K562 (cell line): Measurements from ENCODE around the gene CASP2. TPM values are rescaled to one million over a fixed set of nuclear protein-coding genes. Genes with fewer than 3 reads are reported as not detected.

Experiments
- CCAR2 ChIP-seq: fragments of 200-400 bp; formaldehyde crosslinking; IDR thresholded peaks from 2 replicates; pipeline ENCODE4 v1.6.1; 2017; ENCODE audit warnings: mild to moderate bottlenecking, low read depth, low read length
- CHCHD3 ChIP-seq: fragments of 250-450 bp; sonication (Bioruptor Pico); IDR thresholded peaks from 2 replicates; pipeline ENCODE4 v2.1.2; 2022; ENCODE audit warnings: mild to moderate bottlenecking
- DPF2 ChIP-seq: fragments of 450-650 bp; IDR thresholded peaks from 2 replicates; pipeline ENCODE4 v1.6.1; 2016
- FOXA1 ChIP-seq: fragments of 450-650 bp; IDR thresholded peaks from 2 replicates; pipeline ENCODE4 v1.6.1; 2016; ENCODE audit warnings: mild to moderate bottlenecking, borderline replicate concordance
- FOXK1 ChIP-seq: sonication (generic); formaldehyde crosslinking; IDR thresholded peaks from 2 replicates; pipeline ENCODE4 v1.8.0; 2022; ENCODE audit warnings: missing genetic modification reagents, mild to moderate bottlenecking, borderline replicate concordance
- HDGF ChIP-seq: fragments of 450-650 bp; IDR thresholded peaks from 2 replicates; pipeline ENCODE4 v1.6.1; 2016
- KDM5B ChIP-seq: fragments of 200-600 bp; sonication (generic); IDR thresholded peaks from 2 replicates; pipeline ENCODE4 v1.6.1; 2012; ENCODE audit warnings: low read depth, mild to moderate bottlenecking, moderate library complexity, low read length, control low read depth, inconsistent platforms; ENCODE audit not compliant: insufficient replicate concordance
- KLF10 ChIP-seq: fragments of 250-450 bp; sonication (Bioruptor Pico); IDR thresholded peaks from 2 replicates; pipeline ENCODE4 v1.6.1; 2021; ENCODE audit warnings: matching md5 sums
- LCOR ChIP-seq: sonication (generic); formaldehyde crosslinking; IDR thresholded peaks from 2 replicates; pipeline ENCODE4 v1.8.0; 2022; ENCODE audit warnings: mild to moderate bottlenecking, missing genetic modification reagents
- NCOA2 ChIP-seq, 2 experiments: fragments of 450-650 bp; IDR thresholded peaks; 2 replicates each; pipeline ENCODE4 v1.6.1; 2018; ENCODE audit warnings: mild to moderate bottlenecking in 2 of 2, moderate library complexity in 1 of 2; ENCODE audit not compliant: partially characterized antibody in 2 of 2
- NCOA4 ChIP-seq: fragments of 450-650 bp; IDR thresholded peaks from 2 replicates; pipeline ENCODE4 v1.6.1; 2018; ENCODE audit warnings: mild to moderate bottlenecking; ENCODE audit not compliant: partially characterized antibody
- NONO ChIP-seq, 2 experiments: fragments of 200-400 bp in 1 of 2; fragments of 450-650 bp in 1 of 2; formaldehyde crosslinking in 1 of 2; IDR thresholded peaks; 2 replicates each; pipeline ENCODE4 v1.6.1; 2017; ENCODE audit warnings: low read depth in 2 of 2, mild to moderate bottlenecking in 2 of 2, moderate library complexity in 2 of 2, low read length in 1 of 2
- RAD21 ChIP-seq, 2 experiments: fragments of 250-450 bp in 1 of 2; fragments of 450-650 bp in 1 of 2; sonication (Bioruptor Pico) in 1 of 2; formaldehyde crosslinking in 1 of 2; IDR thresholded peaks in 1 of 2; conservative IDR thresholded peaks in 1 of 2; 2 replicates each; pipeline versions ENCODE4 v1.4.0 to v1.8.0; 2020 to 2022; ENCODE audit warnings: mild to moderate bottlenecking in 2 of 2, moderate library complexity in 1 of 2
- RB1 ChIP-seq: fragments of 450-650 bp; IDR thresholded peaks from 2 replicates; pipeline ENCODE4 v1.6.1; 2017; ENCODE audit warnings: low read depth, mild to moderate bottlenecking
- U2AF2 ChIP-seq: fragments of 200-400 bp; formaldehyde crosslinking; optimal IDR thresholded peaks from 2 replicates; pipeline ENCODE3; 2017; ENCODE audit warnings: low read depth, mild to moderate bottlenecking, low read length
- ZNF197 ChIP-seq: fragments of 200-800 bp; sonication (Bioruptor generic); IDR thresholded peaks from 2 replicates; pipeline ENCODE4 v1.6.1; 2016; ENCODE audit warnings: low read depth, missing genetic modification characterization, missing compliant biosample characterization
- polyA plus RNA-seq, 8 experiments: library from polyadenylated mRNA; depleted of rRNA in 4 of 8; stranded (reverse) in 5 of 8; unstranded in 3 of 8; fragments of >200 nt; fragmentation: Nextera tagmentation in 2 of 8; fragmentation: Illumina TruSeq in 1 of 8; extraction: Ambion mirVana in 2 of 8; extraction: Trizol in 1 of 8; gene quantifications; 2 replicates each; pipeline versions ENCODE4 v1.2.1 to v1.2.3, GENCODE V29; 2011 to 2014; ENCODE audit warnings: inconsistent platforms in 1 of 8, missing spikeins in 1 of 8
- total RNA-seq, 7 experiments: library from RNA; depleted of rRNA in 6 of 7; stranded (reverse); fragments of >200 nt in 6 of 7; fragmentation: Illumina TruSeq in 2 of 7; extraction: Trizol in 2 of 7; gene quantifications; 2 replicates each; pipeline versions ENCODE4 v1.2.1 to v1.2.3, GENCODE V29; 2011 to 2021; ENCODE audit warnings: low replicate concordance in 1 of 7
- TF ChIP-seq, protein P1 (sequence below): fragments of 250-450 bp; sonication (Bioruptor Pico); IDR thresholded peaks from 2 replicates; pipeline ENCODE4 v1.4.0; 2020
- TF ChIP-seq, protein P2 (sequence below): fragments of 450-650 bp; IDR thresholded peaks from 2 replicates; pipeline ENCODE4 v1.6.1; 2017; ENCODE audit warnings: antibody characterized with exemption, mild to moderate bottlenecking

CASP2 gene
- total and polyA plus RNA-seq, 9 of the 15 experiments (the other 6 are each of a cell fraction or from before 2014, with no cell fraction given): 18.8 to 64.9 (median 24.1) TPM

DNA sequence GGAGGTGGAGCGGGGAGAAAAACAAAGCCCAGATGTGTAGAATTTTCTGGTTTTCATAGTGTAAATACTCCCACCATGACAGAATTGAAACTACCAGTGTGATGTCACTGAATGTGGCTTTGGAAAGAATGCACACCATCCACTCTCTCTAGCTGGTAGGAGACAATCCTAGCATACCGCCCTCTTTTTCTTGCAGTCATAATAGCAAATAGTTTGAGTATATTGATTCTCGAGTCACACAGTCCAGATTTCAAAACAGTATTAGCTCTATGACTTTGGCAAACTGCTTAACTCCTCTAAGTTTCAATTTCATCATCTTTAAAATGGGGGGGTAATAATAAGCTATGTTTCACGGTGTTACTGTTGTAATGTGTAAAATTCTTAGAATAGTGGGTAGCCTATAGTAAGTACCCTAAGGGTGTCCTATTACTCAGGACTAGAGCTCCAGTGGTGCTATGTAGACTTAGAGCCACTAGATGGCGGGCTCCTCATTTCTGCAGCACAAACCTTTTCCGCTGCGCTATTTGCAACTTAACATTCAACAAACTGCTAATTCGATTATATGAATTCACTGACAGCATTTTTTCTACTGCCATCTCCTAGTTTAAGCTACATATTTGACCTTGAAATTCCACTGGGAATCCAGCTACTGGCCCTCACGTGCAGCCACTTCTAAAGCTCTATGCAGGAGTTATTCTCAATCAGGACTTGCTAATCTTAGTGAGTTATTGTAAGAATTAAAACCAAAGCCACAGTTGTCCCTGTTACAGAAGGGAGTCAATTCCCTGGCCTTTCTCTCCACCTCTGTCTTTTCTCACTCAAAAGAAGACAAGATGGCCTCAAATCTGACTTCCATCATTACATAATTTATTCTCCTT is 47.6 kb upstream of the CASP2 start (continued):
- TF ChIP-seq FOXA1 (no peak), KLF10 (CRISPR knock-in tag) (no peak), NONO (IDR thresholded peaks at IDR 0.05; ENCODE audit: low read depth in 2 of 2, low read length in 1 of 2) (no peak), U2AF2 (no peak), NCOA2 (IDR thresholded peaks at IDR 0.05; ENCODE audit: partially characterized antibody in 2 of 2) (no peak), LCOR (CRISPR knock-in tag) (no peak), CCAR2 (no peak), ZNF197 (CRISPR knock-in tag) (no peak), RAD21 (CRISPR knock-in tag; conservative IDR thresholded peaks at IDR 0.05 in 1 of 2, IDR thresholded peaks at IDR 0.05 in 1 of 2) (peak; percentile 98 to 99), RB1 (peak; percentile 45; the same call in 1 of the 2 replicates), HDGF (no peak), KDM5B (no peak), CHCHD3 (CRISPR knock-in tag) (no peak), FOXK1 (CRISPR knock-in tag) (no peak), DPF2 (no peak), NCOA4 (no peak)
- TF ChIP-seq, protein P1, sequence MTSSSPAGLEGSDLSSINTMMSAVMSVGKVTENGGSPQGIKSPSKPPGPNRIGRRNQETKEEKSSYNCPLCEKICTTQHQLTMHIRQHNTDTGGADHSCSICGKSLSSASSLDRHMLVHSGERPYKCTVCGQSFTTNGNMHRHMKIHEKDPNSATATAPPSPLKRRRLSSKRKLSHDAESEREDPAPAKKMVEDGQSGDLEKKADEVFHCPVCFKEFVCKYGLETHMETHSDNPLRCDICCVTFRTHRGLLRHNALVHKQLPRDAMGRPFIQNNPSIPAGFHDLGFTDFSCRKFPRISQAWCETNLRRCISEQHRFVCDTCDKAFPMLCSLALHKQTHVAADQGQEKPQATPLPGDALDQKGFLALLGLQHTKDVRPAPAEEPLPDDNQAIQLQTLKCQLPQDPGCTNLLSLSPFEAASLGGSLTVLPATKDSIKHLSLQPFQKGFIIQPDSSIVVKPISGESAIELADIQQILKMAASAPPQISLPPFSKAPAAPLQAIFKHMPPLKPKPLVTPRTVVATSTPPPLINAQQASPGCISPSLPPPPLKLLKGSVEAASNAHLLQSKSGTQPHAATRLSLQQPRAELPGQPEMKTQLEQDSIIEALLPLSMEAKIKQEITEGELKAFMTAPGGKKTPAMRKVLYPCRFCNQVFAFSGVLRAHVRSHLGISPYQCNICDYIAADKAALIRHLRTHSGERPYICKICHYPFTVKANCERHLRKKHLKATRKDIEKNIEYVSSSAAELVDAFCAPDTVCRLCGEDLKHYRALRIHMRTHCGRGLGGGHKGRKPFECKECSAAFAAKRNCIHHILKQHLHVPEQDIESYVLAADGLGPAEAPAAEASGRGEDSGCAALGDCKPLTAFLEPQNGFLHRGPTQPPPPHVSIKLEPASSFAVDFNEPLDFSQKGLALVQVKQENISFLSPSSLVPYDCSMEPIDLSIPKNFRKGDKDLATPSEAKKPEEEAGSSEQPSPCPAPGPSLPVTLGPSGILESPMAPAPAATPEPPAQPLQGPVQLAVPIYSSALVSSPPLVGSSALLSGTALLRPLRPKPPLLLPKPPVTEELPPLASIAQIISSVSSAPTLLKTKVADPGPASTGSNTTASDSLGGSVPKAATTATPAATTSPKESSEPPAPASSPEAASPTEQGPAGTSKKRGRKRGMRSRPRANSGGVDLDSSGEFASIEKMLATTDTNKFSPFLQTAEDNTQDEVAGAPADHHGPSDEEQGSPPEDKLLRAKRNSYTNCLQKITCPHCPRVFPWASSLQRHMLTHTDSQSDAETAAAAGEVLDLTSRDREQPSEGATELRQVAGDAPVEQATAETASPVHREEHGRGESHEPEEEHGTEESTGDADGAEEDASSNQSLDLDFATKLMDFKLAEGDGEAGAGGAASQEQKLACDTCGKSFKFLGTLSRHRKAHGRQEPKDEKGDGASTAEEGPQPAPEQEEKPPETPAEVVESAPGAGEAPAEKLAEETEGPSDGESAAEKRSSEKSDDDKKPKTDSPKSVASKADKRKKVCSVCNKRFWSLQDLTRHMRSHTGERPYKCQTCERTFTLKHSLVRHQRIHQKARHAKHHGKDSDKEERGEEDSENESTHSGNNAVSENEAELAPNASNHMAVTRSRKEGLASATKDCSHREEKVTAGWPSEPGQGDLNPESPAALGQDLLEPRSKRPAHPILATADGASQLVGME (CRISPR knock-in tag): no peak
- TF ChIP-seq, protein P2, sequence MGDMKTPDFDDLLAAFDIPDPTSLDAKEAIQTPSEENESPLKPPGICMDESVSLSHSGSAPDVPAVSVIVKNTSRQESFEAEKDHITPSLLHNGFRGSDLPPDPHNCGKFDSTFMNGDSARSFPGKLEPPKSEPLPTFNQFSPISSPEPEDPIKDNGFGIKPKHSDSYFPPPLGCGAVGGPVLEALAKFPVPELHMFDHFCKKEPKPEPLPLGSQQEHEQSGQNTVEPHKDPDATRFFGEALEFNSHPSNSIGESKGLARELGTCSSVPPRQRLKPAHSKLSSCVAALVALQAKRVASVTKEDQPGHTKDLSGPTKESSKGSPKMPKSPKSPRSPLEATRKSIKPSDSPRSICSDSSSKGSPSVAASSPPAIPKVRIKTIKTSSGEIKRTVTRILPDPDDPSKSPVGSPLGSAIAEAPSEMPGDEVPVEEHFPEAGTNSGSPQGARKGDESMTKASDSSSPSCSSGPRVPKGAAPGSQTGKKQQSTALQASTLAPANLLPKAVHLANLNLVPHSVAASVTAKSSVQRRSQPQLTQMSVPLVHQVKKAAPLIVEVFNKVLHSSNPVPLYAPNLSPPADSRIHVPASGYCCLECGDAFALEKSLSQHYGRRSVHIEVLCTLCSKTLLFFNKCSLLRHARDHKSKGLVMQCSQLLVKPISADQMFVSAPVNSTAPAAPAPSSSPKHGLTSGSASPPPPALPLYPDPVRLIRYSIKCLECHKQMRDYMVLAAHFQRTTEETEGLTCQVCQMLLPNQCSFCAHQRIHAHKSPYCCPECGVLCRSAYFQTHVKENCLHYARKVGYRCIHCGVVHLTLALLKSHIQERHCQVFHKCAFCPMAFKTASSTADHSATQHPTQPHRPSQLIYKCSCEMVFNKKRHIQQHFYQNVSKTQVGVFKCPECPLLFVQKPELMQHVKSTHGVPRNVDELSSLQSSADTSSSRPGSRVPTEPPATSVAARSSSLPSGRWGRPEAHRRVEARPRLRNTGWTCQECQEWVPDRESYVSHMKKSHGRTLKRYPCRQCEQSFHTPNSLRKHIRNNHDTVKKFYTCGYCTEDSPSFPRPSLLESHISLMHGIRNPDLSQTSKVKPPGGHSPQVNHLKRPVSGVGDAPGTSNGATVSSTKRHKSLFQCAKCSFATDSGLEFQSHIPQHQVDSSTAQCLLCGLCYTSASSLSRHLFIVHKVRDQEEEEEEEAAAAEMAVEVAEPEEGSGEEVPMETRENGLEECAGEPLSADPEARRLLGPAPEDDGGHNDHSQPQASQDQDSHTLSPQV: peak; percentile 18; the same call in 1 of the 2 replicates
